ENCODE measurements around the gene LRCOL1.

DNA sequence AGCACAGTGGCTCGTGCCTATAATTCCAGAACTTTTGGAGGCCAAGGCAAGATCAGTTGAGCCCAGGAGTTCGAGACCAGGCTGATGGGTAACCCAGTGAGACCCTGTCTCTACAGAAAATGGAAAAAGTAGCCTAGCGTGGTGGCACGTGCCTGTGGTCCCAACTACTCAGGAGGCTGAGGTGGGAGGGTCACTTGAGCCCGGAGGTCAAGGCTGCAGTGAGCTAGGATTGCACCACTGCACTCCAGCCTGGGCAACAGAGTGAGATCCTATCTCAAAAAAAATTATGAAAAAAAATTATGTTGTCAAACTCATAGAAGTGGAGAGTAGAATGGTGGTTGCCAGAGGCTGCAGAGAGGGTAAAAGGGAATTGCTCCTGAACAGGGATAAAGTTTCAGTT, 3.6 kb upstream of the LRCOL1 start:
- TF ChIP-seq, protein P1, sequence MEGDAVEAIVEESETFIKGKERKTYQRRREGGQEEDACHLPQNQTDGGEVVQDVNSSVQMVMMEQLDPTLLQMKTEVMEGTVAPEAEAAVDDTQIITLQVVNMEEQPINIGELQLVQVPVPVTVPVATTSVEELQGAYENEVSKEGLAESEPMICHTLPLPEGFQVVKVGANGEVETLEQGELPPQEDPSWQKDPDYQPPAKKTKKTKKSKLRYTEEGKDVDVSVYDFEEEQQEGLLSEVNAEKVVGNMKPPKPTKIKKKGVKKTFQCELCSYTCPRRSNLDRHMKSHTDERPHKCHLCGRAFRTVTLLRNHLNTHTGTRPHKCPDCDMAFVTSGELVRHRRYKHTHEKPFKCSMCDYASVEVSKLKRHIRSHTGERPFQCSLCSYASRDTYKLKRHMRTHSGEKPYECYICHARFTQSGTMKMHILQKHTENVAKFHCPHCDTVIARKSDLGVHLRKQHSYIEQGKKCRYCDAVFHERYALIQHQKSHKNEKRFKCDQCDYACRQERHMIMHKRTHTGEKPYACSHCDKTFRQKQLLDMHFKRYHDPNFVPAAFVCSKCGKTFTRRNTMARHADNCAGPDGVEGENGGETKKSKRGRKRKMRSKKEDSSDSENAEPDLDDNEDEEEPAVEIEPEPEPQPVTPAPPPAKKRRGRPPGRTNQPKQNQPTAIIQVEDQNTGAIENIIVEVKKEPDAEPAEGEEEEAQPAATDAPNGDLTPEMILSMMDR (IDR thresholded peaks at IDR 0.05): no peak
- no peak for TF ChIP-seq ZFX (IDR thresholded peaks at IDR 0.05; ENCODE audit: borderline replicate concordance)
